H9 (cell line): ENCODE data around the gene SMIM28. TPM values are rescaled to one million over a fixed set of nuclear protein-coding genes. Genes with fewer than 3 reads are reported as not detected.

Experiments
- DNase-seq: peaks from one replicate; pipeline ENCODE4 v3.0.0-alpha.2; 2017
- H2AFZ ChIP-seq: one replicate; pipeline ENCODE4 v1.6.1; 2013; ENCODE audit warnings: mild to moderate bottlenecking, low read length, control low read depth, moderate library complexity
- H2AK5ac ChIP-seq: 2 replicates; pipeline ENCODE4 v1.6.1; 2013; ENCODE audit warnings: low read length, control low read depth, mixed read lengths; ENCODE audit not compliant: insufficient read length
- H2BK120ac ChIP-seq: one replicate; pipeline ENCODE4 v1.6.1; 2013; ENCODE audit warnings: low read depth, mild to moderate bottlenecking, low read length, control low read depth, inconsistent platforms; ENCODE audit not compliant: poor library complexity, severe bottlenecking
- H2BK12ac ChIP-seq: 2 replicates; pipeline ENCODE4 v1.6.1; 2013; ENCODE audit warnings: low read length, control low read depth, mixed read lengths, low read depth; ENCODE audit not compliant: insufficient read length
- H2BK15ac ChIP-seq: 2 replicates; pipeline ENCODE4 v1.6.1; 2013; ENCODE audit warnings: low read depth, low read length, control low read depth
- H2BK20ac ChIP-seq: one replicate; pipeline ENCODE4 v1.6.1; 2013; ENCODE audit warnings: low read depth, mild to moderate bottlenecking, low read length, control low read depth, inconsistent platforms; ENCODE audit not compliant: poor library complexity, severe bottlenecking
- H2BK5ac ChIP-seq: 2 replicates; pipeline ENCODE4 v1.6.1; 2013; ENCODE audit warnings: low read length, control low read depth, mixed read lengths; ENCODE audit not compliant: insufficient read length
- H3K14ac ChIP-seq: 2 replicates; pipeline ENCODE4 v1.6.1; 2013; ENCODE audit warnings: low read length, control low read depth; ENCODE audit not compliant: insufficient read depth
- H3K18ac ChIP-seq: 2 replicates; pipeline ENCODE4 v1.6.1; 2013; ENCODE audit warnings: low read depth, mild to moderate bottlenecking, mixed read lengths, low read length, control low read depth; ENCODE audit not compliant: insufficient read length
- H3K23ac ChIP-seq: 2 replicates; pipeline ENCODE4 v1.6.1; 2013; ENCODE audit warnings: low read length, control low read depth, mixed read lengths, low read depth; ENCODE audit not compliant: insufficient read length
- H3K23me2 ChIP-seq: 2 replicates; pipeline ENCODE4 v1.6.1; 2013; ENCODE audit warnings: low read depth, mild to moderate bottlenecking, mixed read lengths, low read length, control low read depth; ENCODE audit not compliant: insufficient read length, poor library complexity, severe bottlenecking
- H3K27ac ChIP-seq: 2 replicates; pipeline ENCODE4 v1.5.1; 2013; ENCODE audit warnings: low read length, control low read depth, mixed read lengths, low read depth; ENCODE audit not compliant: insufficient read length
- H3K27me3 ChIP-seq: 2 replicates; pipeline ENCODE4 v1.6.1; 2013; ENCODE audit warnings: low read length, control low read depth, inconsistent platforms; ENCODE audit not compliant: insufficient read depth
- H3K4ac ChIP-seq: 2 replicates; pipeline ENCODE4 v1.6.1; 2013; ENCODE audit warnings: low read depth, mild to moderate bottlenecking, control low read depth, inconsistent platforms, low read length, moderate library complexity
- H3K4me1 ChIP-seq: 2 replicates; pipeline ENCODE4 v1.6.1; 2013; ENCODE audit warnings: low read length, control low read depth, inconsistent platforms; ENCODE audit not compliant: insufficient read depth
- H3K4me2 ChIP-seq: 2 replicates; pipeline ENCODE4 v1.6.1; 2013; ENCODE audit warnings: low read length, control low read depth, mixed read lengths; ENCODE audit not compliant: insufficient read length, insufficient read depth
- H3K56ac ChIP-seq: 2 replicates; pipeline ENCODE4 v1.6.1; 2013; ENCODE audit warnings: low read depth, mild to moderate bottlenecking, mixed read lengths, low read length, control low read depth; ENCODE audit not compliant: insufficient read length
- H3K79me1 ChIP-seq: 2 replicates; pipeline ENCODE4 v1.6.1; 2013; ENCODE audit warnings: low read depth, mild to moderate bottlenecking, moderate library complexity, low read length, control low read depth, inconsistent platforms; ENCODE audit not compliant: insufficient read depth, poor library complexity, severe bottlenecking
- H3K79me2 ChIP-seq: 2 replicates; pipeline ENCODE4 v1.6.1; 2013; ENCODE audit warnings: low read length, control low read depth, inconsistent platforms; ENCODE audit not compliant: insufficient read depth
- H3K9ac ChIP-seq: 2 replicates; pipeline ENCODE4 v1.6.1; 2013; ENCODE audit warnings: low read length, control low read depth, mixed read lengths; ENCODE audit not compliant: insufficient read length; ENCODE audit errors: extremely low read depth
- H3K9me3 ChIP-seq: one replicate; pipeline ENCODE4 v1.6.1; 2013; ENCODE audit warnings: low read depth, low read length, inconsistent platforms; ENCODE audit not compliant: control insufficient read depth
- H3T11ph ChIP-seq: one replicate; pipeline ENCODE4 v1.6.1; 2013; ENCODE audit warnings: mild to moderate bottlenecking, low read length, control low read depth, inconsistent platforms
- H4K20me1 ChIP-seq: one replicate; pipeline ENCODE4 v1.6.1; 2013; ENCODE audit not compliant: control insufficient read depth, insufficient read length, insufficient read depth
- H4K5ac ChIP-seq: 2 replicates; pipeline ENCODE4 v1.6.1; 2013; ENCODE audit warnings: low read depth, mild to moderate bottlenecking, mixed read lengths, low read length, control low read depth; ENCODE audit not compliant: insufficient read length
- H4K8ac ChIP-seq: replicated peaks from 2 replicates; pipeline ENCODE4 v1.6.1; 2013; ENCODE audit warnings: low read length, control low read depth, mixed read lengths, low read depth; ENCODE audit not compliant: insufficient read length
- H4K91ac ChIP-seq: 2 replicates; pipeline ENCODE4 v1.6.1; 2013; ENCODE audit warnings: low read depth, mild to moderate bottlenecking, moderate library complexity, mixed read lengths, low read length, control low read depth; ENCODE audit not compliant: insufficient read length
- H3K27ac Mint-ChIP-seq, 3 experiments: 2 replicates in 2 of 3; 3 replicates in 1 of 3; pipeline ENCODE4 v1.8.0; 2020 to 2021; ENCODE audit warnings: mixed read lengths in 3 of 3, mild to moderate bottlenecking in 1 of 3, moderate library complexity in 1 of 3
- H3K27me3 Mint-ChIP-seq: 2 replicates; pipeline ENCODE4 v1.8.0; 2021; ENCODE audit warnings: low read depth, mild to moderate bottlenecking, moderate library complexity, mixed read lengths
- H3K36me3 Mint-ChIP-seq, 3 experiments: 2 replicates in 2 of 3; 3 replicates in 1 of 3; pipeline ENCODE4 v1.8.0; 2020 to 2021; ENCODE audit warnings: low read depth in 3 of 3, mixed read lengths in 3 of 3; ENCODE audit not compliant: insufficient read depth in 1 of 3
- H3K4me1 Mint-ChIP-seq, 2 experiments: 2 replicates each; pipeline ENCODE4 v1.8.0; 2020; ENCODE audit warnings: mixed read lengths in 2 of 2
- H3K4me3 Mint-ChIP-seq, 2 experiments: 2 replicates in 1 of 2; 3 replicates in 1 of 2; pipeline ENCODE4 v1.8.0; 2020 to 2021; ENCODE audit warnings: mild to moderate bottlenecking in 2 of 2, mixed read lengths in 2 of 2, moderate library complexity in 1 of 2
- H3K9me3 Mint-ChIP-seq, 2 experiments: 2 replicates in 1 of 2; 3 replicates in 1 of 2; pipeline ENCODE4 v1.8.0; 2020; ENCODE audit warnings: mild to moderate bottlenecking in 2 of 2, mixed read lengths in 2 of 2, moderate library complexity in 1 of 2
- total RNA-seq: library from RNA; stranded (reverse); gene quantifications from 2 replicates; pipeline ENCODE4 v1.2.1, GENCODE V29; 2021
- TF ChIP-seq, protein P1 (sequence below): fragments of 200-600 bp; sonication (generic); conservative IDR thresholded peaks from 3 replicates; pipeline ENCODE4 v1.8.0; 2021; ENCODE audit warnings: antibody characterized with exemption, mild to moderate bottlenecking

The SMIM28 gene
- total RNA-seq, 1 experiment from 2014 or later, result not detected

DNA sequence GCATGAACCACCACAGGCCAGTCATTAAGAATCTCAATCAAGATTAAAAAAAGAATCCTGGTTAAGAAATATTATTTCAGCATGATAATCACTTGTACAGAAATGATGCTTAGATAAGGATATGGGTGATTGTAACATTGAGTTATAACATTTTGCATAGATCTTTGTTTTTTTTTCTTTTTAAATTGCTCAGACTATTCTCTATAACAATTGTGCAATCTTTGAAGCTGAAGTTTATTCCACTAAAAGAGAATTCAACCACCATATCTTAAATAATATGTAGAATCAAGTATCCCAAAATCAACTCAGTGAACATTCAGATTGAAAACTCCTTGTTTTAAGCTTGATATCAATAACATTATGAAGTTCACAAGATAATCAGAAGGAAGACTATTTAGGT lies 663 bp upstream of the SMIM28 start:
- no peaks in the 10 kb centered on the region for H3K27me3 Mint-ChIP-seq

More for the DNA sequence above, 663 bp upstream of the SMIM28 start:
- Histone ChIP-seq H2BK5ac (no peak overlapping the region), H2BK20ac (no peak overlapping the region), H3K56ac (no peak overlapping the region), H3K4me1 (peaks cover 2% of the 10 kb centered on the region; the same call in 1 of the 2 replicates), H3T11ph (no peak overlapping the region), H3K79me1 (no peaks in the 10 kb centered on the region), H4K91ac (no peak overlapping the region), H3K4ac (no peak overlapping the region), H3K9ac (no peak overlapping the region), H3K27me3 (no peaks in the 10 kb centered on the region), H3K18ac (no peak overlapping the region), H3K23me2 (no peaks in the 10 kb centered on the region), H3K23ac (no peak overlapping the region), H2BK12ac (no peak overlapping the region), H3K79me2 (no peaks in the 10 kb centered on the region), H4K5ac (no peak overlapping the region), H2BK120ac (no peak overlapping the region), H3K9me3 (no peaks in the 10 kb centered on the region), H2AK5ac (no peak overlapping the region), H3K4me2 (no peak overlapping the region), H4K8ac (no peak overlapping the region), H4K20me1 (no peaks in the 10 kb centered on the region), H3K27ac (no peak overlapping the region), H2BK15ac (no peak overlapping the region), H2AFZ (no peak overlapping the region), H3K14ac (no peak overlapping the region)
- Mint-ChIP-seq H3K36me3 (no peaks in the 10 kb centered on the region), H3K9me3 (no peaks in the 10 kb centered on the region), H3K4me3 (no peak overlapping the region), H3K4me1 (peaks cover 16% of the 10 kb centered on the region in 2 experiments), H3K27ac (no peak overlapping the region)
- no peak for DNase-seq
- TF ChIP-seq, protein P1, sequence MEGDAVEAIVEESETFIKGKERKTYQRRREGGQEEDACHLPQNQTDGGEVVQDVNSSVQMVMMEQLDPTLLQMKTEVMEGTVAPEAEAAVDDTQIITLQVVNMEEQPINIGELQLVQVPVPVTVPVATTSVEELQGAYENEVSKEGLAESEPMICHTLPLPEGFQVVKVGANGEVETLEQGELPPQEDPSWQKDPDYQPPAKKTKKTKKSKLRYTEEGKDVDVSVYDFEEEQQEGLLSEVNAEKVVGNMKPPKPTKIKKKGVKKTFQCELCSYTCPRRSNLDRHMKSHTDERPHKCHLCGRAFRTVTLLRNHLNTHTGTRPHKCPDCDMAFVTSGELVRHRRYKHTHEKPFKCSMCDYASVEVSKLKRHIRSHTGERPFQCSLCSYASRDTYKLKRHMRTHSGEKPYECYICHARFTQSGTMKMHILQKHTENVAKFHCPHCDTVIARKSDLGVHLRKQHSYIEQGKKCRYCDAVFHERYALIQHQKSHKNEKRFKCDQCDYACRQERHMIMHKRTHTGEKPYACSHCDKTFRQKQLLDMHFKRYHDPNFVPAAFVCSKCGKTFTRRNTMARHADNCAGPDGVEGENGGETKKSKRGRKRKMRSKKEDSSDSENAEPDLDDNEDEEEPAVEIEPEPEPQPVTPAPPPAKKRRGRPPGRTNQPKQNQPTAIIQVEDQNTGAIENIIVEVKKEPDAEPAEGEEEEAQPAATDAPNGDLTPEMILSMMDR, result no peak
